G401 (cell line): Measurements from ENCODE around the gene GCLC. TPM values are rescaled to one million over a fixed set of nuclear protein-coding genes. Genes with fewer than 3 reads are reported as not detected.
"Not testable (repeated sequence)": the region's sequence is repeated elsewhere in the genome, so short reads cannot be mapped to it uniquely, and the experiment has no call there.

Source experiments
- DNase-seq: peaks from one replicate; pipeline ENCODE4 v3.0.0-alpha.2; 2015; ENCODE audit warnings: low spot score
- in situ Hi-C: cut with HindIII; loops from 2 replicates; pipeline ENCODE4 v1.10.0; 2016; ENCODE audit warnings: low sequenced_read_pairs, mixed read lengths
- total RNA-seq: library from RNA; depleted of rRNA; stranded (reverse); fragments of >200 nt; shearing (Covaris generic); gene quantifications from 2 replicates; pipeline ENCODE4 v1.2.3, GENCODE V29; 2014; rRNA removed

GCLC gene
- 6.2 and 17.2 TPM in 2 replicates for total RNA-seq

DNA sequence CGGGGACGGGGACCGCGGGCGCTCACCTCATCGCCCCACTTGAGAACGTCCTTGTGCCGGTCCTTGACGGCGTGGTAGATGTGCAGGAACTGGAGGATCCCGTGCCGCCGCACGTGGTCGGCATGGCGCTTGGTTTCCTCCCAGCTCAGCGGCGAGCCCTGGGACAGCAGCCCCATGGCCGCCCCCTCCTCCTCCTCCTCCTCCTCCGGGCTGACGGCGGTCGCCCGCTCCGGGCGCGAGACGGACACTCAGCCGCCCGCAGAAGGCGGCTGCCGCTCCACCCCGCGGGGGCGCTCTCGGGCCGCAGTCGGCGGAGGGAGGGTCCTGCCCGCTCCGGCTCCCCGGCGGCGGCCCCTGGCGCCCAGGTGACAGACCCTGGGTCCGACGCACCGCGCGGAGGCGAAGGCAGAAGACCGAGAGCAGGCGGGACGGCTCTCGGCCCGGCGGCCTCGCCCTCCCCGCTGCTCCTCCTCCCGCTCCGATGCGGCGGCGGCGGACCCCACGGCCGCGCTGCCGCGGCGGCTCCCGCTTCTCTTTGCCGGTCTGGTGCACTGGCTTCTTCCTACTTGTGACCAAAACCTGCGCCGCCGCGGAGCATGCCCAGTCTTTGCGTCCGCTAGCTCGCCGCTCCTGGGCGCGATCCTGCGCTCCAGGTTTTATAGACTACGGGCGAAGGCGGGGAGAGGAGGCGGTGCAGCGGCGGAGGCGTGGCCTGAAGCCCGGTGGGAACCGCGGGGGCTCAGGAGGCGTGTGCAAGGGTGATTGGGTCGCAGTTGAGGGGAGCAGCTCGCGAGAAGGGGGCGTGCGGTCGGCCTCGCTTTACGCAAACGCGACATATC lies at the start of gene GCLC:
Gene GCLC (minus strand): TSS at position 632 of the 839 bp plus-strand sequence. CDS start 456 bp downstream, at position 176.
- peak; percentile 91 for DNase-seq
- in situ Hi-C loops = no loop called here

DNA sequence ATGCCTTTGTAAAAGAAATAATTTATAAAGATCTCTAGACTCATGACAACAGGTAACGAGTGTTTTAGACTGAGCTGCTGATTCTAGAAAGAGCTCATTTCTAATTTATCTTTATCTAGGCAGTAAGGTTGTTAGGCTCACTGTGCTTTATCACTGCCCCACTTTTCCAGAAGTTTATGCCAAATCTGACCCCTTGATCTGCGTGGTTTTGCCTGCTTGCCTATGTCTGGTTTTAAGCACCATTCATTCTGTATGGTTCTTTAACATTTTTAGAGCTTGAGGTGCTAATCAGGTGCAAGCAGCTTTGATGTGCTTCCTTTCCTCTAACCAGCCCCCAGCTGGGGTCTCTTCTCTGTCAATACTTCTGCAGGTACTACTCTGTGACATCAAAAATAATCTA lies 49.7 kb upstream of the GCLC start:
- in situ Hi-C loops = no loop called here
- no peak for DNase-seq

GRCh38 chr6:53593001-53593488 lies 48.1 kb upstream of the GCLC start:
- in situ Hi-C loops = no loop called here
- DNase-seq = no peak

DNA sequence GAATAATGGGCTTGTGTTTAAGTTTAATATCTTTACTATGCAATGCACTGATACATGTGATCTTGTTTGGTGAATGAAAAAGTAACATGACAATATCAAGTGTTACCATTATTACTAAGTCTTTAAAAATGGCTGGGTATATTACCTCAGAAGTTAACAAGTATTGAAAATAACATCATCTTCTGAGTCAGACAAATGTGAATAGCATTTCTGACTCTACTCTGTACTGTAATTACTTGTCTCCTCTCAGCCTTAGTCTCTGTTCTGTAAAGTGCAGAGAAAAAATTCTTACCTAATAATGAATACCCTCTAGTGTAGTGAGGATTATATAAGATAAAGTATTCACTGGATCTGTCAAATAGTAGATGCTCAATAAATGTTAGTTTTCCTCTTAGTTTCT lies 47.0 kb upstream of the GCLC start:
- DNase-seq = no peak
- in situ Hi-C loops = no loop called here

GRCh38 chr6:53588816-53589509 lies 44.1 kb upstream of the GCLC start:
- no peak for DNase-seq
- in situ Hi-C loops = no loop called here

DNA sequence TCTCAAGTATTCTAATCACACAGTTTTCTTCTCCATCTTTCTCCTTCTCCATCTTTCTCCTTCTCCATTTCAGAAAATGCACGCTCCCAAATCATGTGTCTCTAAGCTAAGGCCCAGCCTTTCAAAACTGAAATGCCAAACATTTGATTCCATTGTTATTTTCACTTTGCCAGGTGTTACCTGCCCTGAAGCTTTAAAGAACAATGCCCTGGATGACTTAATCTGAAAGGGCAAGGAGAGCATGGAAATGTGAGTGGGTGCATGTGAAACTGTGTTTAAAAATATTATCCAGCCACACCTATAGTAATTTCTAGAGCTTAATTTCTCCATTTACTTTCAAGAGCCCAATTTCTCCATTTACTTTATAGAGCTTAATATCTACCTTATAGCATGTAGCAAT lies 42.4 kb upstream of the GCLC start:
- in situ Hi-C loops = no loop called here
- no peak for DNase-seq

DNA sequence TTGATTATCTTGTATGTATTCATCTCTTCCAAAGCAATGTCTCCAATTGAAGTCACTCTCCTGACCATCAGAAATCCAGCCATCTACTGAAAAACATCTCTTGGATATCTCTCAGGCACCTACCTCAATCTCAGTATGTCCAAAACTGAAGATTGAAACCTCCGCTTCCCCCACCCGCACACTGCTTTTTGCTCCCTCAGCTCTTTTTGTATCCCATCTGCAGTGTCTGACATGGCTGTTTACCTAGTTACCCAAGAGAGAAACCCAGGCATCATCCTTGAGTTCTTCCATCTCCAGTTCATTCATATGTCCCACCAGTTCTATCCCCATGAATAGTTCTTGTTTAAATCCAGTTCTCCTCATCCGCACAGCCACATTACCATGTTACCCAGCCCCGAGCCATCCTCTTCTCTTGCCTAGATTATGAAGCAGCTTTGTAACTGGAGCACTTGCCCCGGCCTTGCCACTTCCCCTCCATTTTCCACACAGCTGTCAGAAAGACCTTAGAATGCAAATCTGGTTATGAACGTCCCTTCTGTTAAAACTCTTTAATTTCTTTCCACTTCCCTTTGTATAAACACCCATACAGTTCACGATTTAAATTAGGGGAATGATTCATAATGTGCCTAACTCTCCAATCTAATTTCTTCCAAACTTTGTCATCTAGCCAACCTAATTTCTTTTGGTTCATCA lies 40.5 kb upstream of the GCLC start:
- DNase-seq = no peak
- in situ Hi-C loops = no loop called here

DNA sequence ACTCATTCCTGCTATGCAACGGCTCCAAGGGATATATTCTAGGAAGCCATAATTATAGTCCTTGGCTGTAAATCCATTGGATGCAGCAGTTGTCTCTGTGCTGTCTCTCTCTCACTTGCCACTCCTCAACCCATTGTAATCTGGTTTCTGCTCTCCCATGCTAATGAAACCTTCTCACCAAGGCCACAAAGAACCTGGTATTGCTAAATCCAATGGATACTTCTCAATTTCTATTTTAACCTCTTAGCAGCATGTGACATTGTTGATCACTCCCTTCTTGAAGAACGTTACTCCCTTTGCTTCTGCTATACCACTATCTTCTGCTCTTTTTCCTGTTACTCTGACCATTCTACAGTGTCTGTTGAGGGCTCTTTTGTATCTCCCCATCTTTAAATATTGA lies 39.8 kb upstream of the GCLC start:
- DNase-seq = no peak
- in situ Hi-C loops = no loop called here

DNA sequence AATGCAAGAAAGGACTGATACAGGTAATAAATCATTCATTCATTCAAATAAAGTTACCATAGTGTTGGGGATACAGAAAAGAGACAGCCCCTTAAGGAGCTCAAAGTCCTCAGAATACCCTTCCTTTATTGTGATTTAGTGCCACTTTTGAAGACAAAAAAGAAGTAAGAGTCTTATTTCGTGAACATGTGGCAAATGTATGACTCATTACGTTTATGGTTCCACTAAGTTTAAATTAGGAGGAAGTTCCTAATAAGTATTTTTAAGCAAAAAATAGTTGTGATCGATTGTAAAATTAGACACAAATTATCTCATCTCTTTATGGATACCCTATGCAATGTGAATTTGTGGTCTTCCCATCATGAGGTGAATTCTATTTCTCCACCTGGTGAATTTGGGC lies 38.5 kb upstream of the GCLC start:
- no peak for DNase-seq
- in situ Hi-C loops = no loop called here

DNA sequence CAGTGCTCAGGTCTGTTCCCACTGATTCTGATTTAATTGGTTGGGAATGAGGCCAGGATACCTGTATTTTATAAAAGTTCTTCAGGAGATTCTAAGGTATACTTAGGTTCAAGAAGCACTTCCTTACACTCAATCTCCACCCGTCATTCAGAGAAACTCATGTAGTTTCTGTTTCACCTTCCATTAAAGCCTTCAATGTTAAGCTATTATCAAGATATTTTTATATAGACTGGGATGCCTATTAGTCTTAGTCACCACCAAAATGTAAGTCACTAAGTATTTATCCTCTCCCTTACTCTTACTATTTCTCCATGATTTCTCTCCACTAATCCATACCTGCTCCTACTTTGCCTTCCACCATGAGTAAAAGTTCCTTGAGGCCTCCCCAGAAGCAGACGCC lies 38.1 kb upstream of the GCLC start:
- in situ Hi-C loops = no loop called here
- DNase-seq = no peak

DNA sequence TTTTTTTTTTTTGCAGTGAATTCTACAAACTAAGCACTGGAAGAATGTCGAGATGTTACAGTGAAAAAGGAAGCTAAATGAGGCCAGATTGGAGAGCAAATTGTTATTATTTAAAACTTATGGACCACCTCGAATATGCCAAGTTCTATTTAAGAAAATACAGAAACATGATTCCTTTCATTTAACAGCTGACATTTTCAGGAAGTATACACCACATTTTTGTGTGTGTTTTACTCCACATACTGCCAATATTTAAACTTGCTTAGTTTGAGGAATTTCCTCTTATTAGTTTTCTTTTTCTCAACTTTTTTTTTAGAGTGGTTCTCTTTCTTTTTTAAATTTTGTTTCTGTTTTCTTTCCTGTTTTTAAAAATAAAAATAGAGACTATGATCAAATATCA lies 37.0 kb upstream of the GCLC start:
- no peak for DNase-seq
- in situ Hi-C loops = no loop called here

DNA sequence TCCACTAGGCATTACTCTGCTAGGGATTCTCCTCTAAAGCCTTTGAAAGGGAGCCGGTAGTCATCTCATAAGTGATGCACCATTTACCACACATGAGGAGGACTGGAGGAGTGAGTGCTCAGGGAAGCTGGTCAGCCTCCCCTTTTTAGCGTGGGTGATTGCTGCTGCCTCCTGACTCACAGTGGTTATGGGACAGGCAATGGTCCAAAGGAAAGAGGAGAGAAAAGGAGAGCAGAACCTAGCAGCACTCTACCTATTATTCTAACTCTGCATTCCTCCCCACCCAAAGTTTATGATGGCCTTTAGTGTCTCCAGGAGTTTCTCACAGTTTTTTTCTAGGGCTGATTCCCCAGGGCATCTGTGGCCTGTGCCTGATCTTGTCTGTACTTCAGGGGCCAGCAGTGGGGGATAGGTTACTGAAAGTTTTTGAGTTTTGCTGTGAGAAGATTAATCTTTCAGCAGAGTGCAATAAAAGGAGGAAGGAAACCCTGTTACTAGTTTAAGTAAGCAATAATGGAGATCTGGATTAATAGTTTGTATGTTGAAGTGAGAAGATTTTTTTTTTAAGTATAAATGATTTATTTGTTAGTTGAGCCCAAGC lies 36.4 kb upstream of the GCLC start:
- no peak for DNase-seq
- in situ Hi-C loops = no loop called here

- in situ Hi-C loops = no loop called here
Measured at GRCh38 chr6:53579338-53579737, 34.4 kb upstream of the GCLC start.

GRCh38 chr6:53578371-53578770 lies 33.5 kb upstream of the GCLC start:
- in situ Hi-C loops = no loop called here
- DNase-seq = no peak

More at GRCh38 chr6:53579338-53579737, 34.4 kb upstream of the GCLC start:
- DNase-seq = no peak

DNA sequence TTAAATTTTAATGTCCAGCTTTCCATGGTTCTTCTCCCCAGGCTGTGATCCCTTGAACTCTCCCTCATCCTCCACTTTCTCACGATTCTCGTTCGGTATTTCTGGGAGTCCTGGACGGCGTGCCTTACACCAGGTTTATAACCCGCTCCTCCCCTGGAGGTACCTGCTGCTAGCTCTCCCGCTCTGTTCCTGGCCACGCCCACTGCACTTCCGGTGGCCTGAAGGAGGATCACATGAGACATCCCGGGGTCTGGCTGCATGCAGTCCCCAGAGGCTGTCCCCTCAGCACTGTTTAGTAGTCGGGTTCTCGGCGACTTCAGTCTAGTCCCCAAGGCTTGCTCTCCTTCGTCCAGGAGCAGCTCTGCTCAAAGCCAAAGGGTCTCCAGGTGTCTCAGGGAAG lies 28.4 kb upstream of the GCLC start:
- in situ Hi-C loops = no loop called here
- DNase-seq = no peak

DNA sequence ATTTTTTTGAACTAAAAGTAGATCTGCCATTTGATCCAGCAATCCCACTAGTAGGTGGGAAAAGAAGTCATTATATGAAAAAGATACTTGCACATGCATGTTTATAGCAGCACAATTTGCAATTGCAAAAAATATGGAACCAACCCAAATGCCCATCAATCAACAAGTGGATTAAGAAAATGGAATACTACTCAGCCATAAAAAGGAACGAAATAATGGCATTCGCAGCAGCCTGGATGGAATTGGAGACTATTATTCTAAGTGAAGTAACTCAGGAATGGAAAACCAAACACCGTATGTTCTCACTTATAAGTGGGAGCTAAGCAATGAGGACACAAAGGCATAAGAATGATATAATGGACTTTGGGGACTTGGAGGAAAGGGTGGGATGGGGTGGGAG lies 27.5 kb upstream of the GCLC start:
- in situ Hi-C loops, DNase-seq: not testable (repeated sequence)

GRCh38 chr6:53568776-53569616 lies 24.1 kb upstream of the GCLC start:
- in situ Hi-C loops = no loop called here
- no peak for DNase-seq

DNA sequence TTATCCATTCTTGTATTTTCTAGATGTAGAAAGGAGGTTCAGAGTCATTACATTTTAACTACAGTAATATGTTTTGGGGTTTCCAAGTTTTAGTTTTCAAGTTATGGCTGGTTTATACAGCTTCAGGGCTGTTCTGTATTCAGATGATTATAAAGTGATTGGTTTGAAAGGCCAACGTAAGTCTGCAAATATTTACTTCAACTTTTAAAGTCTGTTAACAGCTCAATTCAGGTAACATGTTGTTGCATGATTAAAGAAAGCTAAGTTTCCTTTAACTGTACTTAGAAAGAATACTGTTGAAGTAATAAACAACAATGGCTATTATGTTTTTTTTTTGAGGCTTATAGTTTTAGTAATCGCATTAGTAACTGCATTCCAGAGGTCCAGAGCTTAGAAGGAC lies 22.8 kb upstream of the GCLC start:
- DNase-seq = no peak
- in situ Hi-C loops = no loop called here

GRCh38 chr6:53566755-53567154 lies 21.9 kb upstream of the GCLC start:
- DNase-seq = no peak
- in situ Hi-C loops = no loop called here
